GM13977 (cell line): ENCODE measurements around the gene SAP30L.
A peak's percentile ranks its signal among the peaks of the same experiment; 100 is the strongest.

Experiments used
- DNase-seq: peaks from one replicate; pipeline ENCODE4 v3.0.0; 2012; ENCODE audit warnings: low spot score
- in situ Hi-C: fragments of 300-500 bp; cut with MboI; formaldehyde crosslinking; loops from one replicate; pipeline ENCODE4 v1.12.0; 2022; ENCODE audit warnings: low sequenced_read_pairs, low pct_unique_long_range_greater_than_20kb, mixed read lengths, inconsistent platforms; ENCODE audit not compliant: unreplicated experiment
- TF ChIP-seq, protein P1 (sequence below): IDR thresholded peaks from 2 replicates; pipeline ENCODE4 v1.5.1; 2012; ENCODE audit warnings: mild to moderate bottlenecking, control low read depth; ENCODE audit not compliant: insufficient read depth; ENCODE audit errors: extremely low read depth, missing control alignments

The SAP30L gene

DNA sequence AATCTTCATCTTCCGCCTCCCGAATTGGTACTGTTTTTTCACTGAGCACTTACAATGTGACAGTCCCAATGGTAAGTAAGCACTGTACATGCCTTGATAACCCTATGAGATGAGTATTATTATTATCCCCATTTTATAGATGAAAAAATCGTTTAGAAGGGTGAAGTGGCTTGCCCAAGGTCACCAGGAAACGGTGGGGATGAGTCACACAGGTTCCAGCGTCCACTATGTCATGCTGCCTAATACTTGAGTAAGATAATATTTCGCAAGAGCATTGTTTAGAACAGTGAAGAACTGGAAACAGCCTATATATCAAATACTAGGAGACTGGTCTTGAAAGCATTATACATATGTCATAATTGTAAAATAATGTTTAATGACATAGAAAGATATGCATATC lies 19.4 kb downstream of the SAP30L start:
- in situ Hi-C loops: loop anchor here (10.0 kb wide), 1 partner anchor 140 kb away; no protein-coding TSS in a partner anchor
- no peak for DNase-seq
- TF ChIP-seq, protein P1, sequence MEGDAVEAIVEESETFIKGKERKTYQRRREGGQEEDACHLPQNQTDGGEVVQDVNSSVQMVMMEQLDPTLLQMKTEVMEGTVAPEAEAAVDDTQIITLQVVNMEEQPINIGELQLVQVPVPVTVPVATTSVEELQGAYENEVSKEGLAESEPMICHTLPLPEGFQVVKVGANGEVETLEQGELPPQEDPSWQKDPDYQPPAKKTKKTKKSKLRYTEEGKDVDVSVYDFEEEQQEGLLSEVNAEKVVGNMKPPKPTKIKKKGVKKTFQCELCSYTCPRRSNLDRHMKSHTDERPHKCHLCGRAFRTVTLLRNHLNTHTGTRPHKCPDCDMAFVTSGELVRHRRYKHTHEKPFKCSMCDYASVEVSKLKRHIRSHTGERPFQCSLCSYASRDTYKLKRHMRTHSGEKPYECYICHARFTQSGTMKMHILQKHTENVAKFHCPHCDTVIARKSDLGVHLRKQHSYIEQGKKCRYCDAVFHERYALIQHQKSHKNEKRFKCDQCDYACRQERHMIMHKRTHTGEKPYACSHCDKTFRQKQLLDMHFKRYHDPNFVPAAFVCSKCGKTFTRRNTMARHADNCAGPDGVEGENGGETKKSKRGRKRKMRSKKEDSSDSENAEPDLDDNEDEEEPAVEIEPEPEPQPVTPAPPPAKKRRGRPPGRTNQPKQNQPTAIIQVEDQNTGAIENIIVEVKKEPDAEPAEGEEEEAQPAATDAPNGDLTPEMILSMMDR: no peak

DNA sequence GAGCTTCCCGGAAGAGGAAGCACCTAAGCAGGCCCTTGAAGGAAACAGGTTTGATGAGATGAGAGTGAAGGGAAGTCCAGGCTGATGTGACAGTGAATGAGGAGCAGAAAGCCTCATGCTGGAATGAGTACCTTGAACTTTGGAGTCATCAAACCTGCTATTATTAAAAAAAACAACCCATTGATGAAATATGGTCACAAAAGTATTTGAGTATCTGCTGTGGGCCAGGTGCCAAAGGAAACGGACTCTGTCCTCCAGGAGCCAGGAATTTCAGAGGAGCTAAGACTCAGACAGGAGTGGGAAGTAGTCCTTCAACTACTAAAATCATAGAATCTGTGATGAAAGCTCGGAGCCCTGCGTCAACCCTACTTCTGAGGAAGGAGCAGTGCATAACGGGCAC lies 20.4 kb downstream of the SAP30L start:
- no peak for DNase-seq
- TF ChIP-seq, protein P1: no peak
- in situ Hi-C loops: loop anchor here (10.0 kb wide), 1 partner anchor 139 kb away; no protein-coding TSS in a partner anchor

DNA sequence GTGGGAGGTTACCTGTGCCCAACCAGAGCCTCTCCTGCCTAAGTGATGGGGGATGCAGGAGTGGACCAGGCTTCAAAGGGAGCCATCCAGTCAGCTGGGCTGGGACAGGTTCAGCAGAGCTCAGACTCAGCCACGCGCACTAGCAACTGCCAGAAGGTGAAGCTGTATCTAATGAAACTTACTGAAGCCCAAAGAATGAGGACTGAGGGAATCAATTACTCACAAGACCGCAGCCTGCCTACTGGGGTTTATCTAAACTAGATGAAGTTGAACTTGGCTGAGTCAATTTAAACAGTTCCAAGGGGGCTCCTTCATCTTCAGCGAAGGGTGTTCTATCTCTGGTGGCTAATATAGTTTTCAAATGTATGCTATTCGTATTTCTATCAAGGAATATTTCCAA lies 20.9 kb downstream of the SAP30L start:
- in situ Hi-C loops: loop anchor here (10.0 kb wide), 1 partner anchor 138 kb away; no protein-coding TSS in a partner anchor
- TF ChIP-seq, protein P1: no peak
- DNase-seq: no peak

DNA sequence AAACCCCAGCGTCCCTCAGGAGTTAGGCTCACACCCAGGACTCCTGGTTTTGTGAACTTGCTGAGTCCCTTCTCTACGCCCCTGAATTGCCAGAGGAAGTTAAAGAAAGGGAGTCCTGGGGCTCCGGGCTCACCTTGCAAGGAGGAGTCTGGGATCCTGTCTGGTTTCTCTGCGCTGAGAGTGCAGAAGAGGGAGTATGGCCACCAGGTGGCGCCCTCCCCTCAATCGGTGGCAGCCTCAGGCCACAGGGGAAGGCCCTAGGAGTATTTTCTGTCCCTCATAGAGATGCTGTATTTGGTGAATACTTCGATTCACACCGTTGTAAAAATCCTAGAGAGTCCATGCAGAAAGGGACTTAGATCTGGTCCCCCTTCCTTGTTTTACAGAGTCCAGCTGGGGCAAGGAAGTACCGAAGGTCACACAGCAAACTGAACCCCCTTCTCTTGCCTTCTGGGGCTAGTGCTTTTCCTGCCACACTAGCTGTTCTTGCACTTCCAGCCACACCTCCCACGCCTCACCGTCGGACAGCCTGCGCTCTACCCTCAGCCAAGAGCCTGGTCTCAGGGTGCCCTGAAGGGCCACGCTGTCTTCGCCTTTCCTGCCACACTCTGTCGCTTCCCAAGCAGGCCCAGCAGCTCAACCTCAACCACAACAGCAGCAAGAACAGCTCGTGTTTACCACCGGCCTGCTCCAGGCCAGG lies 22.0 kb downstream of the SAP30L start:
- TF ChIP-seq, protein P1: peak; percentile 87
- in situ Hi-C loops: loop anchor here (10.0 kb wide), 1 partner anchor 137 kb away; no protein-coding TSS in a partner anchor
- DNase-seq: peak; percentile 86

DNA sequence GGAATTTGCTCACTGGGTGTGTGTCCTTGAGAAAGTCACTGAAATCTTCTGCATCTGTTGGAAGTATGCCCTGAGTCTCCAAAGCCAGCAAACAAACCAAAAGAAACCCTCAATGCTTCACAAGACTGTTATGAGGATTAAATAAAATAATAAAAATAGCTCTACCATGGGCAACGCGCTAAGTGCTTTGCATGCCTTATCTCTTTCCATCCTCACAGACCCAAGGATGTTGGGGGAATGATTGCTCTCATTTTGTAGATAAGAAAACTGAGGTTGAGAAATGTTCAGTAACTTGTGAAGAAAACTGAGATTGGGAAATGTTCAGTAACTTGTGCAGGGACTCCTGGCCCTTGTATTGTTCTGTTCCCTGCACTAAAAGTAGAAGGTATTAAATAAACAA lies 24.3 kb downstream of the SAP30L start:
- in situ Hi-C loops: no loop called here
- DNase-seq: no peak
- TF ChIP-seq, protein P1: no peak

DNA sequence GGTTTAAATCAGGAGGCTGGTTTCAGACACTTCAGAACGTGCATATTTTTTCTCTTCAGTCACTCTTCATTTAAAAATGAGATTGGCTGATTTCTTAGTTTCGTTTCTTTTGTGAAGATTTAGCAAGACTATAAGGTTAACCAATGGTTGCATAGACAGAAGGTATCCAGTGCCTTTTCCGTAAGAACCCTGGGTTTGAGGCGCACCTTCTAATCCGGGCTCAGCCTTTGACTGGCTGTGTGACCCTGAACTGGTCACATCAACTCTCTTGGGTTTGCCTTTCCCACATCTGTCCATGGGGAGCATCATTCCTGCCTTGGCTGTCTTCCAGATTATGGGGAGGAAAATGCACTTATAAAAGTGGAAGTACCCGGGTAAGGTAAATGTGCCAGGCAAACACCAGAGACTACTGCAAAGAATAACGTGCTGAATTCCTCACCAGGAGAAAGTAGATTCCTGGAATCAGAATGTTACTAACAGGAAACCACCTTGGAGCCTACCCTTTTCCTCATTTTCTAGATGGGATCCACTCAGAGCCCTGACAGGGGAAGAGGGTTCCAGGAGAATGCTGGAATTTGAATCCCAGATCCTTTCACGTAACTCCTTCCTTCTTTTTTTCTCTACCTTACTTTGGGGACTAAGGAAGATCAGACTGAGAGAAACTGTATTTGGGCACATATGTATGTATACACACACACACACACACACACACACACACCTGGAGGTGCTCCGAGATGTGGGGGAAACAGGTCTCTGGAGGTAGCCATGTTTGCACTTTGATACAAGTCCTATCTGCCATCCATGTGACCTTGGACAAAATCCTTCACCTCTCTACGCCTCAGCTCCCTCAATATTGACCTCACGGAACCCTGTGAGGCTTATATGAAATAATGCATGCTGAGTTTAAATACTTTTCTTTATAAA lies 25.4 kb downstream of the SAP30L start:
- in situ Hi-C loops: no loop called here

More for the DNA sequence above, 25.4 kb downstream of the SAP30L start:
- TF ChIP-seq, protein P1: no peak
- no peak for DNase-seq
